NCI-H524 (cell line): ENCODE data around the gene TAC3.
"Not testable (repeated sequence)": the region's sequence is repeated elsewhere in the genome, so short reads cannot be mapped to it uniquely, and the experiment has no call there.

Source experiments
- DNase-seq, 2 experiments: peaks; one replicate each; lab custom pipeline; 2025; lab: John Stamatoyannopoulos, UW

The TAC3 gene

GRCh38 chr12:56982578-56983236 lies 33.6 kb downstream of the TAC3 start:
- not testable (repeated sequence) for DNase-seq

GRCh38 chr12:56980941-56981530 lies 35.3 kb downstream of the TAC3 start:
- DNase-seq, result no peak

DNA sequence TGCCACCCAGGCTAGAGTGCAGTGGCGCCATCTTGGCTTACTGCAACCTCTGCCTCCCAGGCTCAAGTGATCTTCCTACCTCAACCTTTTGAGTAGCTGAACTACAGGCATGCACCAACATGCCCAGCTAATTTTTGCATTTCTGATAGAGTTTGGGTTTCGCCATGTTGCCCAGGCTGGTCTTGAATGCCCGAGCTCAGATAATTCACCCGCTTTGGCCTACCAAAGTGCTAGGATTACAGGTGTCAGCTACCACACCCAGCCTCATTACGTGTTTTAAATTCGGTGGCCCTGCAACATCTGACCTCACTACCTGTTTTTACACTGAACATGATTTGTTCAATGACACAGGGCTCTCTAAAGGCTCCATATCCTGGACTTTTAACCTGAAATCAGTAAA lies 36.1 kb downstream of the TAC3 start:
- no peak for DNase-seq

DNA sequence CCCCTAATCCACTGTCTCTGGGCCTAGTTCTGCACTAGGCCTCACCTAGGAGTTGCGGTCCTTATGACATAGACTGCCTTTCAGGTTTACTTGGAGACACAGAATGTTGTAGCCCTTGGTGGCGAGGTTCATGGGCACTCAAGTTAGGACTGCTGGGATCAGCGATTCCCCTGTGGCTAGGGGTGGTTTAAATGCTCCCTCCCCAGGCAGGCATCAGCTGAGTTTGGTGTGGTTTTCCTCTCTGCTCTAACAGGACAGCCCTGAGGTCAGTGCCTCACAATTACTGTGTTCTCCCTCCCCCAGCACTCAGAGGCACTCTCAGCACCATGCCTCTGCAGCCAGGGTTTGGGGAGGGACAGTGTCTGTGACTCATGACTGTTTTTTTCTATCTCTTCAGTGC lies 36.7 kb downstream of the TAC3 start:
- no peak for DNase-seq

DNA sequence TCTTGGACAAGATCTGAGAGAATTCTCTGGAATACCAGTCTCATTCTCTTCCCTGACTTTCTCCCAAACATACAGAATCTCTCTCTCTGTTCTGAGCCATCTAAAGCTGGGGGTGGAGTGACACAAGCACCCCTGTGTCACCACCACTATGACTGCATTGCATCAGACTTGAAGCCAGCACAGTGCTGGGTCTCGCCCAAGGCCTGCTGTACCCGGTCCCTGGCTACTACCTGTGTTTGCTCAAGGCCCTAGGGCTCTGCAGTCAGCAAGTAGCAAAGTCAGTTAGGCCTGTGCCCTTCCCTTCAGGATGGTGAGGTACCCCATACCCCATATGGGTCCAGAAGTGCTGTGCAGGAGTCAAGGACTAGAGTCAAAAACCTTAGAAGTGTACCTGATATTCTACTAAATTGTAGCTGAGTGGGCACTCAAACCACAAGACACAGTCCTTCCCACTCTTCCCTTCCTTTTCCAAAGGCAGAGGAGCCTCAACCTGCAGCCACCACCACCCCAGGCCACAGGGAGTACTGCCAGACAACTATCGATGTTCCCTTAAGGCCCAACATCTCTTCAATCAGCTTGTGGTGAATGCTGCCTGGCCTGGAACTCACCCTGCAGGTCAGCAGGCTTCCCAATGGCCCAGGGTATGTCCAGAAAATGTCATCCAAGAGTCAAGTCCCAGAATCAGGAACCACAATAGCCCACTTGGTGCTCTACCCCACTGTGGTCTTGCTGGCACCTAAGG lies 37.8 kb downstream of the TAC3 start:
- no peak for DNase-seq

DNA sequence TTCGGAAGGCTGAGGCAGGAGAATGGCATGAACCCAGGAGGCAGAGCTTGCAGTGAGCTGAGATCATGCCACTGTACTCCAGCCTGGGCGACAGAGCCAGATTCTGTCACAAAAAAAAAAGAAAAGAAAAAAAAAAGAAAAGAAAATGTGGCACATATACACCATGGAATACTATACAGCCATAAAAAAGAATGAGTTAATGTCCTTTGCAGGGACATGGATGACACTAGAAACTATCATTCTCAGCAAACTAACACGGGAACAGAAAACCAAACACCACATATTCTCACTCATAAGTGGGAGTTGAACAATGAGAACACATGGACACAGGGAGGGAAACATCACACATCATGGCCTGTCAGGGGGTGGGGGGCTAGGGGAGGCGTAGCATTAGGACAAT lies 39.0 kb downstream of the TAC3 start:
- not testable (repeated sequence) for DNase-seq

DNA sequence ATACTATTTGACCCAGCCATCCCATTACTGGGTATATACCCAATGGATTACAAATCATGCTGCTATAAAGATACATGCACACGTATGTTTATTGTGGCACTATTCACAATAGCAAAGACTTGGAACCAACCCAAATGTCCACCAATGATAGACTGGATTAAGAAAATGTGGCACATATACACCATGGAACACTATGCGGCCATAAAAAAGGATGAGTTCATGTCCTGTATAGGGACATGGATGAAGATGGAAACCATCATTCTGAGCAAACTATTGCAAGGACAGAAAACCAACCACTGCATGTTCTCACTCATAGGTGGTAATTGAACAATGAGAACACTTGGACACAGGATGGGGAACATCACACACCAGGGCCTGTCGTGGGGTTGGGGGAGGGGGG lies 42.1 kb downstream of the TAC3 start:
- not testable (repeated sequence) for DNase-seq

- DNase-seq, result not testable (repeated sequence)
These were observed 47.4 kb downstream of the TAC3 start for GRCh38 chr12:56968910-56969309.

DNA sequence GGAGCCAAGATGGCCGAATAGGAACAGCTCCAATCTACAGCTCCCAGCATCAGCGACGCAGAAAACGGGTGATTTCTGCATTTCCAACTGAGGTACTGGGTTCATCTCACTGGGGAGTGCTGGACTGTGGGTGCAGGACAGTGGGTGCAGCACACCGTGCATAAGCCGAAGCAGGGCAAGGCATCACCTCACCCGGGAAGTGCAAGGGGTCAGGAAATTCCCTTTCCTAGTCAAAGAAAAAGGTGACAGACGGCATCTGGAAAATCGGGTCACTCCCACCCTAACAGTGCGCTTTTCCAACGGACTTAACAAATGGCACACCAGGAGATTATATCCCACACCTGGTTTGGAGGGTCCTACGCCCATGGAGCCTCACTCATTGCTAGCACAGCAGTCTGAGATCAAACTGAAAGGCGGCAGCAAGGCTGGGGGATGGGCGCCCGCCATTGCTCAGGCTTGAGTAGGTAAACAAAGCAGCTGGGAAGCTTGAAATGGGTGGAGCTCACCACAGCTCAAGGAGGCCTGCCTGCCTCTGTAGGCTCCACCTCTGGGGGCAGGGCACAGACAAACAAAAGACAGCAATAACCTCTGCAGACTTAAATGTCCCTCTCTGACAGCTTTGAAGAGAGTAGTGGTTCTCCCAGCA lies 50.2 kb downstream of the TAC3 start:
- DNase-seq, result not testable (repeated sequence)

GRCh38 chr12:56965124-56965523 lies 51.2 kb downstream of the TAC3 start:
- not testable (repeated sequence) for DNase-seq

- DNase-seq, result not testable (repeated sequence)
These were observed 52.8 kb downstream of the TAC3 start for GRCh38 chr12:56963557-56963956.

- DNase-seq, result not testable (repeated sequence)
These were observed 54.1 kb downstream of the TAC3 start for GRCh38 chr12:56962247-56962646.
